Natural killer cell (primary cell): ENCODE data around the gene CYP3A5. TPM values are rescaled to one million over a fixed set of nuclear protein-coding genes. Genes with fewer than 3 reads are reported as not detected.

ENCODE experiments used
- ATAC-seq, 3 donors: fragments of 150-1000 bp in 2 of 3; fragments of 200-7000 bp in 1 of 3; cut with Tn5 transposase; 1 replicate in 1 of 3; 2 replicates in 2 of 3; pipeline ENCODE4 v1.10.0; 2021; ENCODE audit warnings: mild to moderate bottlenecking in 2 of 3, moderate library complexity in 2 of 3
- DNase-seq, 2 donors: peaks; one replicate each; pipeline versions ENCODE4 v3.0.0 to v3.0.0-alpha.2; 2013 to 2021; ENCODE audit warnings: mixed read lengths in 1 of 2
- H3K27ac ChIP-seq: one replicate; pipeline ENCODE4 v1.5.1; 2013; ENCODE audit warnings: mild to moderate bottlenecking, low read length
- H3K27me3 ChIP-seq: one replicate; pipeline ENCODE4 v1.6.1; 2013; ENCODE audit warnings: low read length; ENCODE audit not compliant: control insufficient read depth, insufficient read depth
- H3K36me3 ChIP-seq: one replicate; pipeline ENCODE4 v1.6.1; 2013; ENCODE audit warnings: low read length; ENCODE audit not compliant: control insufficient read depth, insufficient read depth
- H3K4me1 ChIP-seq: one replicate; pipeline ENCODE4 v1.6.1; 2013; ENCODE audit warnings: low read length; ENCODE audit not compliant: control insufficient read depth, insufficient read depth
- H3K4me3 ChIP-seq: one replicate; pipeline ENCODE4 v1.5.1; 2013; ENCODE audit warnings: low read length
- H3K9me3 ChIP-seq: one replicate; pipeline ENCODE4 v1.6.1; 2013; ENCODE audit warnings: low read length; ENCODE audit not compliant: control insufficient read depth, insufficient read depth
- H3K27ac Mint-ChIP-seq, 2 donors: one replicate each; pipeline ENCODE4 v1.8.0; 2022; ENCODE audit warnings: mild to moderate bottlenecking in 2 of 2, mixed read lengths in 2 of 2, moderate library complexity in 1 of 2
- H3K27me3 Mint-ChIP-seq, 2 donors: one replicate each; pipeline ENCODE4 v1.8.0; 2022; ENCODE audit warnings: low read depth in 2 of 2, mixed read lengths in 2 of 2
- H3K36me3 Mint-ChIP-seq: one replicate; pipeline ENCODE4 v1.8.0; 2022; ENCODE audit warnings: mixed read lengths
- H3K4me1 Mint-ChIP-seq, 2 donors: one replicate each; pipeline ENCODE4 v1.8.0; 2022; ENCODE audit warnings: mixed read lengths in 2 of 2
- H3K4me3 Mint-ChIP-seq: one replicate; pipeline ENCODE4 v1.8.0; 2022; ENCODE audit warnings: mild to moderate bottlenecking, moderate library complexity, mixed read lengths
- H3K9me3 Mint-ChIP-seq, 2 donors: one replicate each; pipeline ENCODE4 v1.8.0; 2022; ENCODE audit warnings: mixed read lengths in 2 of 2
- CTCF ChIP-seq: fragments of 200-600 bp; IDR thresholded peaks from one replicate; pipeline ENCODE4 v1.8.0; 2022; ENCODE audit warnings: antibody characterized with exemption
- WGBS: methylation state at CpG from one replicate; pipeline ENCODE4 v1.1.7; 2013; ENCODE audit warnings: missing lambda C conversion rate; ENCODE audit not compliant: insufficient coverage; 5-methylcytosine and 5-hydroxymethylcytosine counted together
- intact Hi-C: fragments of 100-400 bp; cut with micrococcal nuclease; formaldehyde crosslinking; loops from one replicate; pipeline ENCODE4 v1.14.2; 2022
- total RNA-seq, 4 donors: library from RNA; stranded (reverse); fragments of 120-200 nt in 1 of 4; gene quantifications; one replicate each; pipeline versions ENCODE4 v1.2.3 to v1.2.4, GENCODE V29; 2013 to 2022

Gene CYP3A5
- total RNA-seq, 3 donors from 2014 or later (not counting 1 experiment from before 2014, with no cell fraction given), result 0.14 TPM; not detected in 2

GRCh38 chr7:99669782-99670181 is 10.0 kb downstream of the CYP3A5 start:
- Mint-ChIP-seq H3K36me3 (no peaks in the 10 kb centered on the region), H3K27ac (no peak overlapping the region), H3K4me1 (no peaks in the 10 kb centered on the region), H3K9me3 (no peaks in the 10 kb centered on the region), H3K4me3 (no peak overlapping the region), H3K27me3 (no peaks in the 10 kb centered on the region)
- H3K36me3 ChIP-seq, result no peaks in the 10 kb centered on the region
- no peak overlapping the region for H3K27ac ChIP-seq
- intact Hi-C loops, result no loop called here
- TF ChIP-seq CTCF, result no peak
- H3K4me3 ChIP-seq, result no peak overlapping the region
- DNase-seq (no peak), ATAC-seq (no peak)
- H3K9me3 ChIP-seq, result no peaks in the 10 kb centered on the region
- H3K4me1 ChIP-seq, result no peaks in the 10 kb centered on the region
- 96% methylated on average over 3 of the region's 3 CpGs for WGBS
- H3K27me3 ChIP-seq, result no peaks in the 10 kb centered on the region

GRCh38 chr7:99668541-99668940 is 11.3 kb downstream of the CYP3A5 start:
- Mint-ChIP-seq H3K4me1 (no peaks in the 10 kb centered on the region), H3K27me3 (no peaks in the 10 kb centered on the region), H3K27ac (no peak overlapping the region), H3K9me3 (no peaks in the 10 kb centered on the region), H3K4me3 (no peak overlapping the region), H3K36me3 (peaks cover 8% of the 10 kb centered on the region)
- H3K9me3 ChIP-seq, result no peaks in the 10 kb centered on the region
- H3K4me3 ChIP-seq, result no peak overlapping the region
- no peaks in the 10 kb centered on the region for H3K4me1 ChIP-seq
- H3K36me3 ChIP-seq, result no peaks in the 10 kb centered on the region
- TF ChIP-seq CTCF, result no peak
- no peak for ATAC-seq
- H3K27ac ChIP-seq, result no peak overlapping the region
- no peaks in the 10 kb centered on the region for H3K27me3 ChIP-seq
- intact Hi-C loops, result no loop called here
- 95% methylated on average over 7 of the region's 8 CpGs for whole genome bisulfite sequencing
- no peak for DNase-seq

GRCh38 chr7:99667179-99667578 is 12.6 kb downstream of the CYP3A5 start:
- ATAC-seq (no peak), DNase-seq (no peak)
- intact Hi-C loops, result no loop called here

More at GRCh38 chr7:99667179-99667578, 12.6 kb downstream of the CYP3A5 start:
- no peaks in the 10 kb centered on the region for H3K27me3 Mint-ChIP-seq
- no peak overlapping the region for H3K27ac Mint-ChIP-seq
- H3K4me3 Mint-ChIP-seq, result no peak overlapping the region
- no peaks in the 10 kb centered on the region for H3K27me3 ChIP-seq
- H3K27ac ChIP-seq, result no peak overlapping the region
- TF ChIP-seq CTCF, result no peak
- no peaks in the 10 kb centered on the region for H3K36me3 ChIP-seq
- no peak overlapping the region for H3K4me3 ChIP-seq
- H3K36me3 Mint-ChIP-seq, result peaks cover 14% of the 10 kb centered on the region
- H3K9me3 Mint-ChIP-seq, result no peaks in the 10 kb centered on the region
- H3K9me3 ChIP-seq, result no peaks in the 10 kb centered on the region
- no peaks in the 10 kb centered on the region for H3K4me1 Mint-ChIP-seq
- no peaks in the 10 kb centered on the region for H3K4me1 ChIP-seq
- 85% methylated on average over 2 of the region's 2 CpGs for WGBS
